T-helper 1 cell treated with Interleukin-12 subunit alpha and Interleukin-12 subunit beta and Interleukin-4 antibody, amounts not matched to agents 30 μg/mL and 1 μg/mL, for 36 hours (primary cell): Measurements from ENCODE around the gene STK32A.

Experiments used
- H3K27ac Mint-ChIP-seq: one replicate; pipeline ENCODE4 v1.8.0; 2021; ENCODE audit warnings: mild to moderate bottlenecking, mixed read lengths
- H3K27me3 Mint-ChIP-seq: one replicate; pipeline ENCODE4 v1.8.0; 2021; ENCODE audit warnings: low read depth, mixed read lengths
- H3K36me3 Mint-ChIP-seq: one replicate; pipeline ENCODE4 v1.8.0; 2021; ENCODE audit warnings: low read depth, mixed read lengths
- H3K4me1 Mint-ChIP-seq: one replicate; pipeline ENCODE4 v1.8.0; 2021; ENCODE audit warnings: low read depth, mixed read lengths
- H3K4me3 Mint-ChIP-seq: one replicate; pipeline ENCODE4 v1.8.0; 2021; ENCODE audit warnings: mild to moderate bottlenecking, moderate library complexity, mixed read lengths
- H3K9me3 Mint-ChIP-seq: one replicate; pipeline ENCODE4 v1.8.0; 2021; ENCODE audit warnings: mixed read lengths

The STK32A gene

GRCh38 chr5:147427521-147428401 is 192.9 kb downstream of the STK32A start:
- Mint-ChIP-seq H3K4me3 (no peak overlapping the region), H3K36me3 (no peaks in the 10 kb centered on the region), H3K27me3 (no peaks in the 10 kb centered on the region), H3K9me3 (no peaks in the 10 kb centered on the region), H3K27ac (no peak overlapping the region), H3K4me1 (no peaks in the 10 kb centered on the region)

GRCh38 chr5:147430628-147431027 is 195.8 kb downstream of the STK32A start:
- Mint-ChIP-seq H3K4me3 (no peak overlapping the region), H3K9me3 (no peaks in the 10 kb centered on the region), H3K27me3 (no peaks in the 10 kb centered on the region), H3K27ac (no peak overlapping the region), H3K4me1 (no peaks in the 10 kb centered on the region), H3K36me3 (no peaks in the 10 kb centered on the region)

- Mint-ChIP-seq H3K27ac (no peak overlapping the region), H3K9me3 (no peaks in the 10 kb centered on the region), H3K4me1 (no peaks in the 10 kb centered on the region), H3K36me3 (no peaks in the 10 kb centered on the region), H3K4me3 (no peak overlapping the region), H3K27me3 (no peaks in the 10 kb centered on the region)
Measured at GRCh38 chr5:147431586-147431985, 196.8 kb downstream of the STK32A start.

- H3K27me3 Mint-ChIP-seq: no peaks in the 10 kb centered on the region
- H3K9me3 Mint-ChIP-seq: no peaks in the 10 kb centered on the region
- H3K36me3 Mint-ChIP-seq: no peaks in the 10 kb centered on the region
- H3K27ac Mint-ChIP-seq: no peak overlapping the region
- H3K4me3 Mint-ChIP-seq: no peak overlapping the region
- H3K4me1 Mint-ChIP-seq: no peaks in the 10 kb centered on the region
Measured at GRCh38 chr5:147432323-147432722, 197.5 kb downstream of the STK32A start.

GRCh38 chr5:147434049-147434448 is 199.2 kb downstream of the STK32A start:
- Mint-ChIP-seq H3K36me3 (no peaks in the 10 kb centered on the region), H3K4me1 (no peaks in the 10 kb centered on the region), H3K27ac (no peak overlapping the region), H3K27me3 (no peaks in the 10 kb centered on the region), H3K9me3 (no peaks in the 10 kb centered on the region), H3K4me3 (no peak overlapping the region)

GRCh38 chr5:147436596-147436995 is 201.8 kb downstream of the STK32A start:
- no peaks in the 10 kb centered on the region for H3K9me3 Mint-ChIP-seq
- no peaks in the 10 kb centered on the region for H3K27me3 Mint-ChIP-seq
- H3K27ac Mint-ChIP-seq: no peak overlapping the region
- no peaks in the 10 kb centered on the region for H3K36me3 Mint-ChIP-seq
- no peak overlapping the region for H3K4me3 Mint-ChIP-seq
- H3K4me1 Mint-ChIP-seq: no peaks in the 10 kb centered on the region

GRCh38 chr5:147437161-147437596 is 202.4 kb downstream of the STK32A start:
- no peak overlapping the region for H3K4me3 Mint-ChIP-seq
- no peaks in the 10 kb centered on the region for H3K36me3 Mint-ChIP-seq
- no peak overlapping the region for H3K27ac Mint-ChIP-seq
- no peaks in the 10 kb centered on the region for H3K27me3 Mint-ChIP-seq
- no peaks in the 10 kb centered on the region for H3K4me1 Mint-ChIP-seq
- H3K9me3 Mint-ChIP-seq: no peaks in the 10 kb centered on the region
